GM23248 (cell line): ENCODE data around the gene PTGS2.

ENCODE experiments used
- EZH2 ChIP-seq: fragments of 200-600 bp; sonication (generic); IDR thresholded peaks from 2 replicates; pipeline ENCODE4 v1.6.1; 2018; ENCODE audit warnings: antibody characterized with exemption, mild to moderate bottlenecking; ENCODE audit not compliant: insufficient read depth, poor library complexity, severe bottlenecking
- EZH2phosphoT487 ChIP-seq: fragments of 200-600 bp; sonication (generic); IDR thresholded peaks from 2 replicates; pipeline ENCODE4 v1.6.1; 2018; ENCODE audit warnings: antibody characterized with exemption, moderate library complexity, mild to moderate bottlenecking, low read depth; ENCODE audit not compliant: insufficient read depth

- TF ChIP-seq EZH2 (no peak), EZH2phosphoT487 (no peak)
Measured at GRCh38 chr1:186629341-186629740, 50.9 kb downstream of the PTGS2 start.
